ENCODE measurements around the gene CD7.
A peak's percentile ranks its signal among the peaks of the same experiment; 100 is the strongest.
"Not testable (repeated sequence)": the region's sequence is repeated elsewhere in the genome, so short reads cannot be mapped to it uniquely, and the experiment has no call there.

CD7 gene

GRCh38 chr17:82317394-82318168, at the start of gene CD7:
CD7 (minus strand) TSS chr17:82317608; CDS start chr17:82317495, 113 bp downstream.
- DNase-seq (ENCODE audit: low read depth) = no peak

DNA sequence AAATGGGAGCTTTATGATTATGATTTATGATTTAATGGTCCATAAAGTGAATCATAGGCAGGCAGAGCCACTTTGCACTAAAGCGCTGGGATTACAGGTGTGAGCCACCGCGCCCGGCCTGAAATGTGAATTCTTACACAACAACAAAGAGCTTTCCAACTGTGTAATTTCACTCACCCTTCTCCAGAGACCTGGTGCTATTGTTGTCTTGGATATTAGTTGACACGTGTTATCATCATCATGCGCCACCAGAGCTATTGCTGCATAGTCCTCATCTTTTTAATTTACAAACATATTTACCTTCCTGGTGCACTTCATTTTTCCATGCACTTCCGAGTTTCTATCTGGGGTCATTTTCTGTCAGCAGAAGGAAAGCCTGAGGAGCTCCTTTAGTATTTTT, 49.3 kb upstream of the CD7 start:
- DNase-seq (ENCODE audit: low read depth) = no peak

DNA sequence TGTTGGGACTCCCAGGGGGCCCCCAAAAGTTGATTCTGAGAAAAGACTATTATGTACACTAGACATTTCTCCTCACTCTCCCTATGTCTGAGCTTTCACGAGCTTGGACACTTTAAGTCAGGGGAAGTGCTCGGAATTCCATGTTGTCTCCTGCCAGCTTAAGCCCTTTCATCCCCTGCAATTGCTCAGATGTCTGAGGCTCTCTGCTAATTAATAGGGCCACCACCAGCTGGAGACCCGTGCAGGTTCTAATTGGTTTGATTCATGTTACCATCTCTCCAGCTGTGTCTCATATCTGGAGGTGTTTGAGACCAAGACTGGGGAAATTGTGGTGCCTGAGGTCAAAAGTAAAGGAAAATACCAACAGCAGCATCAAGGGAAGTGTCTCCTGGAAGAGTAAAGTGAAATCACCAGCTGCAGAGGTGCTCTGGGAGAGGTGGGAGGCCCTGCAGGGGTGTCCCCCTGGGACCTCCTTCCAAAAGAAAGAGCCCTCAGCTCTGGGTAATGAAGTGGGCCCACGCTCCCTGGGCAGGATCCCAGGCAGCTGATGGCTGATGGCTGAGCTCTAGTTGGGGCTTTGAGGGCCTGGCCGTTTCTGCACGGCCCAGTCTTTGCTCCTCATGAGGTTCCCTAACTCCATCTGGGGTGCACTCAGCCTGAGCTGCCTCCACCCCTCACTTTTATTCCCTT, 48.3 kb upstream of the CD7 start:
- no peak for DNase-seq (ENCODE audit: low read depth)

DNA sequence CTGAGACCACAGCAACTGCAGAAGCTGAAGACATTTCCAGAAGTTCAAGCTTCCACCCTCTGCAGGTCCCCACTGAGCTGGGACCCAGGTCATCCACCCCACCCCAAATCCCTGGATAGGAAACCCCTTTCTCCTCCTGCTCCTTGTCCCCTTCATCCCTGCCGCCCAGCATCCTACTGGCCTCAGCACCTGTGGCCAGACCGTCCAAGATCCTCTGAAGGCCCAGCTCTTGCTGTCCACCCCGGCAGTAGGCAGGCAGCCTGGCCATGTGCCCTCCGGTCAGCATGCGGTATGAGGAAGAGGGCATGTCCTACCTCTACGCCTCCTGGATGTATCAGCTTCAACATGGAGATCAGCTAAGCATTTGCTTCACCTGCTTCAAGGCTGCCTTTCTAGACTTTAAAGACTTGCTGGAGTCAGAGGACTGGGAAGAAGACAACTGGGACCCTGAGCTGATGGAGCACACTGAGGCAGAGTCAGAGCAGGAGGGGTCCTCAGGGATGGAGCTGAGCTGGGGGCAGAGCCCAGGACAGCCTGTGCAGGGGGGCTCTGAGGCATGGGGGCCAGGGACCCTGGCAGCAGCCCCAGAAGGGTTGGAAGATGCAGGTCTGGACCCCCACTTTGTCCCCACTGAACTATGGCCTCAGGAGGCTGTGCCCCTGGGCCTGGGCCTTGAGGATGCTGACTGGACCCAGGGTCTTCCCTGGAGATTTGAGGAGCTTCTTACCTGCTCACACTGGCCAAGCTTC, 44.7 kb upstream of the CD7 start:
- no peak for DNase-seq (ENCODE audit: low read depth)

DNA sequence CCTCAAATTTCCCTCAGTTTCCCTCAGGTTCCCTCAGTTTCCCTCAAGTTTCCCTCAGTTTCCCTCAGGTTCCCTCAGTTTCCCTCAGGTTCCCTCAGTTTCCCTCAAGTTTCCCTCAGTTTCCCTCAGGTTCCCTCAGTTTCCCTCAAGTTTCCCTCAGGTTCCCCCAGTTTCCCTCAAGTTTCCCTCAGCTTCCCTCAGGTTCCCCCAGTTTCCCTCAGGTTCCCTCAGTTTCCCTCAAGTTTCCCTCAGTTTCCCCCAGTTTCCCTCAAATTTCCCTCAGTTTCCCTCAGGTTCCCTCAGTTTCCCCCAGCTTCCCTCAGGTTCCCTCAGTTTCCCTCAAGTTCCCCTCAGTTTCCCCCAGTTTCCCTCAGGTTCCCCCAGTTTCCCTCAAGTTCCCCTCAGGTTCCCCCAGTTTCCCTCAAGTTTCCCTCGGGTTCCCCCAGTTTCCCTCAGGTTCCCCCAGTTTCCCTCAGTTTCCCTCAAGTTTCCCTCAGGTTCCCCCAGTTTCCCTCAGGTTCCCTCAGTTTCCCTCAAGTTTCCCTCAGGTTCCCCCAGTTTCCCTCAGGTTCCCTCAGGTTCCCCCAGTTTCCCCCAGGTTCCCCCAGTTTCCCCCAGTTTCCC, 42.2 kb upstream of the CD7 start:
- not testable (repeated sequence) for DNase-seq (ENCODE audit: low read depth)

- no peak for DNase-seq (ENCODE audit: low read depth)
Measured at GRCh38 chr17:82358465-82359350, 41.3 kb upstream of the CD7 start, which contains the start of gene TEX19. TEX19 (plus strand) TSS chr17:82359247; CDS start chr17:82362151, 2,904 bp downstream.

- no peak for DNase-seq (ENCODE audit: low read depth)
Measured at GRCh38 chr17:82357394-82357793, 40.0 kb upstream of the CD7 start.

DNA sequence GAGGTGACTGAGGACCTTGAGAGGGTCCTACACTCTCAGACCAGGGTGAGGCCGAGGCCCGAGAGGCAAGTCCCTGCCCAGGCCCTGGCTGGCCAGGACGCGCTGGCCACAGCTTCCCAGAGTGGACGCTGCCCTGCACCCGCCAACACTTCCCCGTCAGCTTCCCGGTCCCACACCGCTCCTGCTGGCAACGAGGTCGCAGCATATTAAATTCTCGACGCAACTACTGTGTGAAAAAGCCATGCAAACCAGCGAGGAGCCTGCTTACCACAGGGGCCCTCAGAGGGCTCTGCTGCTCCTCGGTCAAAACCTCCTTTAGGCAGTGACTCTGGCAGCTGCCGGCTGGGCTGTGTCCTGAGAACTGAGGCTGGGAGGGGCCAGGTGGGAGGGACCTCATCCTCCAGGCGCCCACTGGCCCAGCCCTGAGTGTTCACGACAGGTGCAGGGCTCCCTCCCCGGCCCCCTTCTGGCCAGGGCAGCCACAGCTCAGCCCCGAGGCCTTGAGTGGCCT, 39.5 kb upstream of the CD7 start:
- no peak for DNase-seq (ENCODE audit: low read depth)

DNA sequence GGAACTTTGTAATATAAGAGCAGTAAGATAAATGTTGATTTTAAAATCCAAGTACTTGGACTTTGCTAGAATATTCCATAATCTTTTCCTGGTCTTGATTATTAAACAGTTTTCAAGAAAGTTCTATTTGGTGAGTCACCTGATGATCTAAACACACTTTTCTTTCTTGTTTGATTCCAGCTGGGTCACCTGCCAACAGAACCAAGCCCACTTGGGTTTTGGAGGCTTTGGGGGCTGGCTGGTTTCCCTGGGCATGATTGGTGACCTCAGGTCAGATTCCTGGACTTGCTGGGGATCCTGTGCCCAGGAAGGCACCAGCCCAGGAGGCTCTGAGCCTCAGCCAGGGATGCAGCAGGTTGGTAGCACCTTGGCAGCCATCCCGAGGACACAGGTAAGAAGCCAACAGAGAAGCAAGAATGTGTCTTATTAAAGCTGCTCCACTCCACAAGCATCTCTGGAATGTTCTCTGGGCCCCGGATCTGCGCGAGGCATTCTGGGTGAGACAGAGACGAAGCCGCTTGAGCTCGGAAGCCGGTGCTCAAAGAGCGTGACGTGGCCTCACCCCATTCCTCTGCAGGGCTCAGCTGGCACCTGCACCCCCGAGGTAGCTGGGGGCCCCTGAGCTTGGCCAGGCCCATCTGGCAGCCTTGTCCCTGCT, 38.5 kb upstream of the CD7 start:
- no peak for DNase-seq (ENCODE audit: low read depth)

GRCh38 chr17:82354804-82355308, 37.4 kb upstream of the CD7 start:
- no peak for DNase-seq (ENCODE audit: low read depth)

- no peak for DNase-seq (ENCODE audit: low read depth)
Measured at GRCh38 chr17:82353484-82353883, 36.1 kb upstream of the CD7 start.

GRCh38 chr17:82351713-82352488, 34.5 kb upstream of the CD7 start:
- DNase-seq (ENCODE audit: low read depth) = peak; percentile 27

GRCh38 chr17:82351254-82351712, 33.9 kb upstream of the CD7 start:
- DNase-seq (ENCODE audit: low read depth) = no peak

DNA sequence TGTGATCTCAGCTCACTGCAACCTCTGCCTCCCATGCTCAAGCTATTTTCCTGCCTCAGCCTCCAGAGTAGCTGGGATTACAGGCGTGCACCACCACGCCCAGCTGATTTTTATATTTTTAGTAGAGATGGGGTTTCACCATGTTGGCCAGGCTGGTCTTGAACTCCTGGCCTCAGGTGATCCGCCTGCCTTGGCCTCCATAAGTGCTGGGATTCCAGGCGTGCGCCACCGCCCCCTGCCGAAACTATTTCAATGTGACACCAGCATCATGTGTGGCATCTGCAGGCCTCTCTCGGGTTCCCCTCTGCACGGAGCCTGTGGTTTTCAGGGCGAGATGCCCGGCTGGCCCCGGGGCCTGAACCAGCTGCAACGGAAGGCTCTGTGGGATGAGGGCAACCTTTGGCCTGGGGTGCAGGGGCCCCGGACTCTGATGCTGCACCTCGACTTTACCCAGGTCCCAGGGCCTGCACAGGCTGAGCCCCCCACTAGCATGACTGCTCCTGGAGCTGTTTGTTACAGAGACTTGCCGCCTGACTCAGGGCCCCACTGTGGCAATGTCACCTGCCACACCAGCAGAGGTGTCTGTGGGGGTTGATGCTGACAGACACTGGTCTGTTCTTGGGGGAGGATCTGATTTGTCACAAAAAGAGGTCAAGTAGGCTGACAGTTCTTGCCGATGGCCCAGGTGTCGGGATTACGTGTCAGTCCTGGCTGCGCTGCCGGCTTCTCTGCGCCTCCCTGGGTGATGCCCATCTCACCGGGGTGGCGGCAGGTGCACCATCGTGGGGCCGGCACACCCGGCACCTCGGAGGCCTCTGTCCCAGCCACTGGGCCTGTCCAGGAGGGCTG, 33.0 kb upstream of the CD7 start:
- no peak for DNase-seq (ENCODE audit: low read depth)

DNA sequence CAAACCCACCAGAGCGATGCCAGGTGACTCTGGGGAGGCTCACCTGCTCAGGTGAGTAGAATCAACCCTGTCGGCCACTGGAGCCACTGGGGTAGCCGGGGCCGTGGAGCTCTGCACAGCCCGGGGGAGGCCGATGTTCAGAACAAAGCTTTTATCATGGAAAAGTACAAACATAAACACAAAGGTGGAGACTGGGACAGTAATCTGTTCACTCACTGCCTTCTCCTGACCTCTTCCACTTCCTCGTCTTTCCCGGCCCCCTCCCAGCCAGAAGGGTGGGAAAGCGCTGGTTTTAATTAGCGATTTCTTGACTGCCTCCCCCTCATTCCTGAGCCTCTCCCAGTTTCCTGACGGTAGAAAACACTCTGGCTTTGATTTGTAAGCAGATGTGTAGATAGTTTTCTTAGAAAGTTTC, 31.9 kb upstream of the CD7 start:
- DNase-seq (ENCODE audit: low read depth) = no peak

DNA sequence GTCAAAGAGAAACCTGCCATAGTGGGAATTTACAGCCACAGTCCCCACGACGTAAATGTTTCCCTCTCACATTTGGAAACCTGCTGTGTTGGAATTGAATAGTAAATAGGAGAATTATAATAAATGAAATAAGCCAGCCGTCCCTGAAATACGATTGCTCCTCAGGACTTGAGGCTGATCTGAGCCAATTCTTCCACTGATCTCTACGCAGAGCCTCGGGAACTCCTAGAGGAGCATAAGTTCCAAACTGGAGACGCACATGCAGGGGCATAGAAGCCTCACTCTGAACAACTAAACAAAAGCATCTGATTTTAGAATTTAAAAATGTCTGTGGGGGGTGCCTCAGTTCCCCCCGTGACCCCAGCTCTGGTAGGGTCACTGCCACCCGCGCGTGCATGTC, 31.5 kb upstream of the CD7 start:
- DNase-seq (ENCODE audit: low read depth) = no peak

GRCh38 chr17:82348434-82348833, 31.0 kb upstream of the CD7 start:
- DNase-seq (ENCODE audit: low read depth) = no peak

DNA sequence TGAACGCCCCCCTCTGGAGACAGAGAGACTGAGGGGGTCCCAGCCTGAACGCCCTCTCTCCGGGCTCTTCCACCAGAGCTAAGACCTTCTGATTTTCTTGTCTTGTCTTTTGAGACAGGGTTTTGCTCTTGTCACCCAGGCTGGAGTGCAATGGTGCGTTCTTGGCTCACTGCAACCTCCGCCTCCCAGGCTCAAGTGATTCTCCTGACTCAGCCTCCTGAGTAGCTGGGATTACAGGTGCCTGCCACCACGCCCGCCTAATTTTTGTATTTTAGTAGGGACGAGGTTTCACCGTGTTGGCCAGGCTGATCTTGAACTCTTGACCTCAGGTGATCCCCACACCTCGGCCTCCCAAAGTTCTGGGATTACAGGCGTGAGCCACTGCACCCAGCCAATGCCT, 30.6 kb upstream of the CD7 start:
- DNase-seq (ENCODE audit: low read depth) = not testable (repeated sequence)
